ENCODE measurements around the gene HEXD.
"Not testable (repeated sequence)": the region's sequence is repeated elsewhere in the genome, so short reads cannot be mapped to it uniquely, and the experiment has no call there.

Gene HEXD

GRCh38 chr17:82457073-82457928 is 39.2 kb downstream of the HEXD start:
- ChIA-PET POLR2A (interaction anchor here (1.0 kb wide), 1 partner anchor 18 kb away, joined by 4 read pairs; no protein-coding TSS in a partner anchor), CTCF (interaction anchor here (1.2 kb wide), 1 partner anchor 12 kb away, joined by 3 read pairs; no protein-coding TSS in a partner anchor)
- TF ChIP-seq, protein P1, sequence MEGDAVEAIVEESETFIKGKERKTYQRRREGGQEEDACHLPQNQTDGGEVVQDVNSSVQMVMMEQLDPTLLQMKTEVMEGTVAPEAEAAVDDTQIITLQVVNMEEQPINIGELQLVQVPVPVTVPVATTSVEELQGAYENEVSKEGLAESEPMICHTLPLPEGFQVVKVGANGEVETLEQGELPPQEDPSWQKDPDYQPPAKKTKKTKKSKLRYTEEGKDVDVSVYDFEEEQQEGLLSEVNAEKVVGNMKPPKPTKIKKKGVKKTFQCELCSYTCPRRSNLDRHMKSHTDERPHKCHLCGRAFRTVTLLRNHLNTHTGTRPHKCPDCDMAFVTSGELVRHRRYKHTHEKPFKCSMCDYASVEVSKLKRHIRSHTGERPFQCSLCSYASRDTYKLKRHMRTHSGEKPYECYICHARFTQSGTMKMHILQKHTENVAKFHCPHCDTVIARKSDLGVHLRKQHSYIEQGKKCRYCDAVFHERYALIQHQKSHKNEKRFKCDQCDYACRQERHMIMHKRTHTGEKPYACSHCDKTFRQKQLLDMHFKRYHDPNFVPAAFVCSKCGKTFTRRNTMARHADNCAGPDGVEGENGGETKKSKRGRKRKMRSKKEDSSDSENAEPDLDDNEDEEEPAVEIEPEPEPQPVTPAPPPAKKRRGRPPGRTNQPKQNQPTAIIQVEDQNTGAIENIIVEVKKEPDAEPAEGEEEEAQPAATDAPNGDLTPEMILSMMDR (IDR thresholded peaks at IDR 0.05; ENCODE audit: insufficient read depth, low read length, missing control alignments) = no peak
- H3K4me3 ChIP-seq (ENCODE audit: low read depth, low read length) = peak overlapping the region; percentile 82
- no peak for DNase-seq (ENCODE audit: low read depth, low spot score)

GRCh38 chr17:82457929-82458178 is 39.7 kb downstream of the HEXD start:
- ChIA-PET POLR2A (interaction anchor here (1.0 kb wide), 1 partner anchor 18 kb away, joined by 4 read pairs; no protein-coding TSS in a partner anchor), CTCF (interaction anchor here (1.2 kb wide), 1 partner anchor 12 kb away, joined by 3 read pairs; no protein-coding TSS in a partner anchor)
- peak overlapping the region; percentile 82 for H3K4me3 ChIP-seq (ENCODE audit: low read depth, low read length)
- TF ChIP-seq, protein P1 (IDR thresholded peaks at IDR 0.05; ENCODE audit: insufficient read depth, low read length, missing control alignments) = no peak
- DNase-seq (ENCODE audit: low read depth, low spot score) = no peak

DNA sequence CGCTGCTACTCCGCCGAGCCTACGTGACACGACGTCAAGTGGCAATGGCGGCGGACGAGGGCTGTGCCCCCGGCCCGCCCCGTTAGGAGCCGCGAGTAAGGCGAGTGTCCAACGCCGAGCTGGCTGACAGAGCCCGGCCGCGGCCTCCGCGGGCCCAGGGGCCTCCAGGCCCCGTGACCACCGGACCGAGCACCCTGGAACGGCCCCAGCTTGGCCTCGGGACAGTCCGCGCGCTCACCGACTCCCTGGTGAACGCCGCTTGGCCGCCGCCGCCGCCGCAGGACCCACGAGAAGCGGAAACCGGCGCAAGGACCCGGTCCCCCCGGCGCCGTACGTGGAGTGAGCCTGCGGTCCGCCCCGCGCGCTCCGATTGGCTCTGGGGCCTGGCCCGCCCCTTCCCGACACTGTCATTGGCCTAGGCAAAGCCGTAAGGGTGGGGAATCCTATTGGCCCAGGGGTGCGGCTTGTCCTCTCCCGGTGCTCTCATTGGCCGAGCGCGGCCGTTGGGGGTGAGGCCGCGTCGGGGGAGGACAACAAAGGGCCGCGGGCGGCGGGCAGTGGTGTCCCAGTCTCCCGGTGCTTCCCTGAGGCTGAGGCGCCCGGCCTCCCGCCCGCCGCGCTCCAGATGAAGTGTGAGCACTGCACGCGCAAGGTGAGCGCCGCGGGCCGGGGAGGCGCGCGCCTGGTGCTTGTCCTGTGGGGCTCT is 40.2 kb downstream of the HEXD start, which contains the start of gene NARF:
TSS of gene NARF (plus strand) at position 563 of the 706 bp plus-strand sequence. CDS start at position 626, 63 bp downstream.
- peak; percentile 88 for DNase-seq (ENCODE audit: low read depth, low spot score)
- peak within 1 kb of the TSS; percentile 82 for H3K4me3 ChIP-seq (ENCODE audit: low read depth, low read length)
- ChIA-PET POLR2A (interaction anchor here (1.0 kb wide), 1 partner anchor 17 kb away, joined by 4 read pairs; no protein-coding TSS in a partner anchor), CTCF (interaction anchor here (1.2 kb wide), 1 partner anchor 13 kb away, joined by 3 read pairs; no protein-coding TSS in a partner anchor)
- TF ChIP-seq, protein P1 (IDR thresholded peaks at IDR 0.05; ENCODE audit: insufficient read depth, low read length, missing control alignments) = no peak

DNA sequence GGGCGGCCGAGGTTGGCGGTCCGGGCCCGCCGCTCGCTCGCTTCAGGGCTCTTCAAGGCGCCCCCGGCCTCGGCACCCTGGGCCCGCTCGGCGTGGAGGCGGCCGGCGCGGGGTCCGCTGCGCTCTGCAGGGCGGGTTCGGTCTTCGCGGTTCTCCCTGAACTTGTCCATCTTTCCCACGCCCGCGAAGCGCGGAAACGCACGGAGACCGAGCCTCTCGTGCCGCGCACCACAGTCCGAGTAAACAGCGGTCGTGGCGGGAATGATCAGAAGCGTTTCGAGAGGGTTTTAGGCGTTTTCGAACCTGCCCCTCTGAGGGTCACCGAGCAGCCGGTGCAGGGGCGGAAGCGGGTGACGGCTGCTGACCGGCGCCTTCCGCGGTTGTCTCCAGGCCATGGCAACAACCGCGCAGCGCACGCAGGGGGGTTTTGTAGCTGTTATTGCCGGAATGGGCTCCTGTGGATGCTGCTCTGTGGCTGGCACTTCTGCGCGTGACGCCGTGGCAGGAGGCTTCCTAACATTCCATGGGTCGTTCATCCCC is 40.8 kb downstream of the HEXD start:
- peak overlapping the region; percentile 82 for H3K4me3 ChIP-seq (ENCODE audit: low read depth, low read length)
- no peak for DNase-seq (ENCODE audit: low read depth, low spot score)
- POLR2A ChIA-PET = no interaction called here
- TF ChIP-seq, protein P1 (IDR thresholded peaks at IDR 0.05; ENCODE audit: insufficient read depth, low read length, missing control alignments) = no peak
- CTCF ChIA-PET = interaction anchor here (1.1 to 1.6 kb wide), 3 partner anchors 15 to 96 kb away, joined by 3 to 4 read pairs (median 4); no protein-coding TSS in a partner anchor

DNA sequence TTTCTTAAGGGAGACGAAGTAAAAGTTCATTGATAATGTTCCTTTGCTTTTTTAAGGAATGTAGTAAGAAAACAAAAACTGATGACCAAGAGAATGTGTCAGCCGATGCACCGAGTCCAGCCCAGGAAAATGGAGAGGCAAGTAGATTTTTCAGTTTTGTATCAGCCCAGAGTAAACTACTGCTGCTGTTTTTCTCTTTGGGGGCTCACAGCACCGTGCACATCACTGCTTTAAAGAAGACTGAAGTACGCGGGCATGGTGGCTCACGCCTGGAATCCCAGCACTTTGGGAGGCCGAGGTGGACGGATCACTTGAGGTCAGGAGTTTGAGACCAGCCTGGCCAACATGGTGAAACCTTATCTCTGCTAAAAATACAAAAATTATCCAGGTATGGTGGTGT is 41.8 kb downstream of the HEXD start:
- H3K4me3 ChIP-seq (ENCODE audit: low read depth, low read length); DNase-seq (ENCODE audit: low read depth, low spot score); POLR2A ChIA-PET: not testable (repeated sequence)
- CTCF ChIA-PET = interaction anchor here (1.1 to 1.6 kb wide), 3 partner anchors 14 to 95 kb away, joined by 3 to 4 read pairs (median 4); no protein-coding TSS in a partner anchor

GRCh38 chr17:82461827-82462524 is 43.8 kb downstream of the HEXD start:
- no peak for DNase-seq (ENCODE audit: low read depth, low spot score)
- no peak overlapping the region for H3K4me3 ChIP-seq (ENCODE audit: low read depth, low read length)
- ChIA-PET CTCF (no interaction called here), POLR2A (no interaction called here)
- TF ChIP-seq, protein P1 (IDR thresholded peaks at IDR 0.05; ENCODE audit: insufficient read depth, low read length, missing control alignments) = no peak

Data from AG04449 (cell line).